ENCODE data around the gene STARD3.

The STARD3 gene

DNA sequence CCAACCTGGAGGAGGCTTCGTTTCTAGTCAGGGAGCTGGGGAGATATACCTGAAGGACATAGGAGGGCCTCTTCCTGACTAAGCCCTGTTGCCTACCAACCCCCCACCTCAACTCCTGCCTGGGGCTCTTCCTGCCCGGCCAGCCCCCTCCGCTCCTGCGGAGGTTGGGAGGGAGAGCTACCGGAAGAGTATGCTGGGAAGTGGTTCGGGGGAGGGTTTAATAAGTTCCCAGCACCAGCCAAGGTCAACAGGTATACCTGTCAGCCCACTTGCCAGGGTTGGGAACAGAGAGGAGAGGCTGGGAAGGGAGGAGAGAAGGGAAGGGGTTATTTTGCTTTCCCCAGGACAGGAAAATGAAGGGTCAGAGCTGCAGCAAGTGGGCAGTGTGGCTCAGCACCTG, 5.5 kb upstream of the STARD3 start:
- H3K79me2 ChIP-seq (ENCODE audit: control insufficient read depth, insufficient read depth, low read length, unreplicated experiment): no peaks in the 10 kb centered on the region
- no peaks in the 10 kb centered on the region for H3K36me3 ChIP-seq (ENCODE audit: insufficient read depth, low read length)
- H3K27ac ChIP-seq (ENCODE audit: low read depth, low read length): no peak overlapping the region
- no peak overlapping the region for H3K4me3 ChIP-seq (ENCODE audit: low read depth, low read length)
- H3K27me3 ChIP-seq (ENCODE audit: insufficient read depth, low read length): peaks cover 32% of the 10 kb centered on the region
- H2AFZ ChIP-seq (ENCODE audit: low read length, unreplicated experiment): no peak overlapping the region
- H3K4me1 ChIP-seq (ENCODE audit: control insufficient read depth, insufficient read depth, low read length, unreplicated experiment): peaks cover 8% of the 10 kb centered on the region

DNA sequence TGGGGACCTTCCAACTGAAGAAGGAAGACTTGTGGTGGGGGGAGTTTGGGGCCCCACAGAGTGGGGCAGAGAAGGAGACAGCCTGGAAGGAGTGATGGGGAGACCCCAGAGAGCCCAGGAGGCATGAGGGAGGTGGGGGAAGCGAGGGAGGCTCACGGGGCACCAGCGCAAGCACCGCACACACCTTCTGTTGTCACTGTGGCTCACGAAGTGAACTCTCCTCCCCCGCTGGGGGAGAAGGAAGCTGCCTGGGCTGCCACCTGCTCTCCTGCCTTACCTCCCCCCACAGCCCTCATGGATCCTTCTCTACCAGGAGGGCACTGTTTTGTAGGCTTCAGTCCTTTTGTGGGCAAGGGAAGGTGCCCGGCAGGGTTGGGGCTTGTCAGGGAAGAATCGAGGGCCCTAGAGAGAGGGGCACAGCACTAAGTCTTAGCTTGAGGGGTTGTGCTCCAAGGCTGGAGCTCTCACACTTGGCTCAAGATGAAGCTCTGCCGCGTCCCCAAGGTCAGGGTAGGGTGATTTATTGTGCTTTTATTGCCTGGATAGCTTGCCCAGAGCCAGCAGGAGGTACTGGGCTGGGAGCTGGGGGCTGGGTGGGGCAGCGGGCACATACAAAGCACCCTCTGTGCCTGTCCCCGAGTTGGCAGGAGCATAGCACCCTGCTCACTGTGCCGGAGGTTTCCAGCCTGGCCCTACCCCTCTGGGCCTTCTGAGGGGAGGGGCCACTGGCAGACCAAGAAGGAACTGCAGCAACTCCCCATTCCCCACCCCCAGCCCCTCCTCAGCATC, 4.6 kb upstream of the STARD3 start:
- H2AFZ ChIP-seq (ENCODE audit: low read length, unreplicated experiment): no peak overlapping the region
- H3K27ac ChIP-seq (ENCODE audit: low read depth, low read length): no peak overlapping the region
- peaks cover 23% of the 10 kb centered on the region for H3K27me3 ChIP-seq (ENCODE audit: insufficient read depth, low read length)
- H3K79me2 ChIP-seq (ENCODE audit: control insufficient read depth, insufficient read depth, low read length, unreplicated experiment): no peaks in the 10 kb centered on the region
- no peaks in the 10 kb centered on the region for H3K36me3 ChIP-seq (ENCODE audit: insufficient read depth, low read length)
- H3K4me1 ChIP-seq (ENCODE audit: control insufficient read depth, insufficient read depth, low read length, unreplicated experiment): peaks cover 5% of the 10 kb centered on the region
- no peak overlapping the region for H3K4me3 ChIP-seq (ENCODE audit: low read depth, low read length)

DNA sequence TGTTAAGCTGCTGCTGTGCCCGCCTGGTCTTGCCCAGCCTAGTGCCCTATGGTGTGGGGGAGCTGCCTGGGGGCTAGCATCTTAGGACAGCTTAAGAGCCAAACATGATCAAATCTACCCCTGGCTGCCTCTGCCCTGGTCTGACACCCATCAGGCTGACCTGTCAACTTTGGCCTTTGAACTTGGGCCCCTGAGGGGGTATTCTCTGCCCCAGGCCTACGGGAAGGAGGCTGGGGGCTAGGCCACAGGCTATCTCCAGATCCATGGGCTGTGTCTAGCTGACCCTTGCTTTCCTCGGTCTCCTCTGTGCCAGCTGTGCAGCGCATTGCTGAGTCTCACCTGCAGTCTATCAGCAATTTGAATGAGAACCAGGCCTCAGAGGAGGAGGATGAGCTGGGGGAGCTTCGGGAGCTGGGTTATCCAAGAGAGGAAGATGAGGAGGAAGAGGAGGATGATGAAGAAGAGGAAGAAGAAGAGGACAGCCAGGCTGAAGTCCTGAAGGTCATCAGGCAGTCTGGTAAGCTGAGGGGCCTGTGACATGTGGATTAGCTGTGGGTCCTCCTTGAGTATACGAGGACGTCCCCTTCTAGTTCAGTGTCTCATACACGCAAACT, 3.3 kb upstream of the STARD3 start:
- Histone ChIP-seq H2AFZ (ENCODE audit: low read length, unreplicated experiment) (no peak overlapping the region), H3K27me3 (ENCODE audit: insufficient read depth, low read length) (peaks cover 9% of the 10 kb centered on the region), H3K27ac (ENCODE audit: low read depth, low read length) (no peak overlapping the region), H3K79me2 (ENCODE audit: control insufficient read depth, insufficient read depth, low read length, unreplicated experiment) (peaks cover 11% of the 10 kb centered on the region), H3K4me1 (ENCODE audit: control insufficient read depth, insufficient read depth, low read length, unreplicated experiment) (peaks cover 12% of the 10 kb centered on the region), H3K36me3 (ENCODE audit: insufficient read depth, low read length) (no peaks in the 10 kb centered on the region), H3K4me3 (ENCODE audit: low read depth, low read length) (no peak overlapping the region)

DNA sequence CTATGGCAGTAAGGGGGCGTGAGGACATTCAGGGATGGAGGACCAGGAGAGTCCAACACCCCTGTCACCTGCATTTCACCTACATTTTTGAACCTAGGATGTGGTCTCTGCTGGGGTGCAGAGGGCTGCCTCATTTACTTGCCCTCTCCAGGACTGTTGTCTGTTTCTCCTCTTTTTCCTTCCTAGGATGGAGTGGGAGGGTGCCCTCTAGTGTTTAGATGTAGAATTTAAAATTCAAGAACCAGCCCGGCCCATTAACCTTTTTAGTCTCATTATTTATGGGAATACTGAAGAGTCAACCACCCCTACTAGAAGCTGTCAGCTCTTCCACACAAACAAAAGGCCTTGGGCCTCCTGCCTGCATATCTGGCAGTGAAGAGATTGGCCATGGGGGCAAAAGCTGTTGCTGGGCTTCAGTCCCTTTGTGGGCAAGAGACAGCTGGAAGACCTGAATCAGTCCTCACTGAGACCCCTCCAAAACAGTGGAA, 2.5 kb upstream of the STARD3 start:
- Histone ChIP-seq H3K4me3 (ENCODE audit: low read depth, low read length) (no peak overlapping the region), H3K36me3 (ENCODE audit: insufficient read depth, low read length) (no peaks in the 10 kb centered on the region), H3K79me2 (ENCODE audit: control insufficient read depth, insufficient read depth, low read length, unreplicated experiment) (peaks cover 18% of the 10 kb centered on the region), H3K27me3 (ENCODE audit: insufficient read depth, low read length) (peaks cover 5% of the 10 kb centered on the region), H3K27ac (ENCODE audit: low read depth, low read length) (no peak overlapping the region), H2AFZ (ENCODE audit: low read length, unreplicated experiment) (no peak overlapping the region), H3K4me1 (ENCODE audit: control insufficient read depth, insufficient read depth, low read length, unreplicated experiment) (peaks cover 14% of the 10 kb centered on the region)

DNA sequence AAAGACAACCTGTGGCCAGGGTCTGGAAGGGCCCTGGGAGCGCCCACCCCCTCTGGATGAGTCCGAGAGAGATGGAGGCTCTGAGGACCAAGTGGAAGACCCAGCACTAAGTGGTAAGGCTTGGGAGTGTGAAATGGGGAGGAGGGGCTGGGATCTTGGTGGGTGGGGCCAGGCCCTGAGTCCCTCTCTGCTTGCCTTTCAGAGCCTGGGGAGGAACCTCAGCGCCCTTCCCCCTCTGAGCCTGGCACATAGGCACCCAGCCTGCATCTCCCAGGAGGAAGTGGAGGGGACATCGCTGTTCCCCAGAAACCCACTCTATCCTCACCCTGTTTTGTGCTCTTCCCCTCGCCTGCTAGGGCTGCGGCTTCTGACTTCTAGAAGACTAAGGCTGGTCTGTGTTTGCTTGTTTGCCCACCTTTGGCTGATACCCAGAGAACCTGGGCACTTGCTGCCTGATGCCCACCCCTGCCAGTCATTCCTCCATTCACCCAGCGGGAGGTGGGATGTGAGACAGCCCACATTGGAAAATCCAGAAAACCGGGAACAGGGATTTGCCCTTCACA, 1.2 kb upstream of the STARD3 start:
- Histone ChIP-seq H3K27me3 (ENCODE audit: insufficient read depth, low read length) (peaks cover 5% of the 10 kb centered on the region), H3K4me1 (ENCODE audit: control insufficient read depth, insufficient read depth, low read length, unreplicated experiment) (peaks cover 22% of the 10 kb centered on the region), H3K4me3 (ENCODE audit: low read depth, low read length) (no peak overlapping the region), H3K36me3 (ENCODE audit: insufficient read depth, low read length) (no peaks in the 10 kb centered on the region), H2AFZ (ENCODE audit: low read length, unreplicated experiment) (no peak overlapping the region), H3K27ac (ENCODE audit: low read depth, low read length) (no peak overlapping the region), H3K79me2 (ENCODE audit: control insufficient read depth, insufficient read depth, low read length, unreplicated experiment) (peaks cover 29% of the 10 kb centered on the region)

DNA sequence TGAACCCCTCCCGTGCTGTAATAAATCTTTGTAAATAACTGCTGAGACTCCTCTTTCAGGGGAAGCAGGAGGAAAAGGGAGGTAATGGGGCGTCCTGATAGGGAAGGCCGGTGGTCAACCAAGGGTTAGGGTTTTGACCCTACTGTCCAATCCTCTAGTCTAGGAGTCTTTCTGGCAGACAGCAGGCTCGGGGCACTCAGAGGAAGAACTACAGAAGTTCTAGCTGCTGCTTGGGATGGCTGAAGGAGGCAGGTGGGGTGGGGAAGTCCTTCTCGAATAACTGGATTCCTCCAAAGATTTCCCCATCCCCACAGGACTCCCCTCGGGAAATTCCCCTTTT, 387 bp upstream of the STARD3 start:
- peaks cover under 1% of the 10 kb centered on the region; the same call in 1 of the 2 replicates for H3K27me3 ChIP-seq (ENCODE audit: insufficient read depth, low read length)
- H3K4me3 ChIP-seq (ENCODE audit: low read depth, low read length): peak overlapping the region; percentile 89
- H3K27ac ChIP-seq (ENCODE audit: low read depth, low read length): no peak overlapping the region
- H2AFZ ChIP-seq (ENCODE audit: low read length, unreplicated experiment): no peak overlapping the region
- H3K36me3 ChIP-seq (ENCODE audit: insufficient read depth, low read length): no peaks in the 10 kb centered on the region
- H3K79me2 ChIP-seq (ENCODE audit: control insufficient read depth, insufficient read depth, low read length, unreplicated experiment): peaks cover 36% of the 10 kb centered on the region
- peaks cover 25% of the 10 kb centered on the region for H3K4me1 ChIP-seq (ENCODE audit: control insufficient read depth, insufficient read depth, low read length, unreplicated experiment)

DNA sequence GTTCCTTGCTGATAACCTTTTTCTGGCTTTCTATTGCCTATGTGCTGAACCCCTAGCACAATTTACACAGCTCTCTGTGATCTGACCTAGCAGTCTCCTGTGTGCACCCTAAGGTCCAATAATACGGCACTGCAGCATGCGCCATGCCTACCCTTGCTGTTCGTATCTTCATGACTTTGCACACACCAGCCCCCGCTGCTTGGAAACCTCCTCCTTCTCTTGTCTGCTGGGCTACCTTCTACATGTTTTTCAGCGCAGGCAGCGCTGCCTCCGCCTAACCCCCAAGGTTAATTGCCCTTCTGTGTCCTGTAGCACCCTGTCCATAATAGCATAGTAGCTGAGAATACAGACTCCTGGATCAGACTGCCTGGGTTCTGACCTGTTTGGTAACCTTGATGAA, 1.4 kb downstream of the STARD3 start:
- H3K79me2 ChIP-seq (ENCODE audit: control insufficient read depth, insufficient read depth, low read length, unreplicated experiment): peaks cover 44% of the 10 kb centered on the region
- H2AFZ ChIP-seq (ENCODE audit: low read length, unreplicated experiment): no peak overlapping the region
- H3K36me3 ChIP-seq (ENCODE audit: insufficient read depth, low read length): no peaks in the 10 kb centered on the region
- H3K27ac ChIP-seq (ENCODE audit: low read depth, low read length): no peak overlapping the region
- no peaks in the 10 kb centered on the region for H3K27me3 ChIP-seq (ENCODE audit: insufficient read depth, low read length)
- peaks cover 32% of the 10 kb centered on the region for H3K4me1 ChIP-seq (ENCODE audit: control insufficient read depth, insufficient read depth, low read length, unreplicated experiment)
- peak overlapping the region; percentile 89 for H3K4me3 ChIP-seq (ENCODE audit: low read depth, low read length)

DNA sequence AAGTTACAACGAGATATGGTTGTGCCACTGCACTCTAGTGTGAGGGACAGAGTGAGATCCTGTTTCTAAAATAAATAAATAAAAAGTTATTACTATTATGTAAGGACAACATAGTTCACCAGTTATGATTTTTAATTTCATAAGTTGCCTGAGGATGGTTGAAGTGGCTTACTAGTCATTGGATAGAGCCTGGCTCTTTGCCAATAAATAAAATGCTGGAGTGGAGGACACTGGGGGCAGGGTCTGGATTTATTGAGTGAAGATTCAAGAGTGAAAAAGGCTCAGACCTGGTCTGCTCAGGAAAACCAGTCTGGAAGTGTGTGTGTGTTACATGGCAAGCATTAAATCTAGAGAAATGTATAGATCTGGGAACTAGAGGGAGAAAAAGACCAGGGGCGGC, 2.1 kb downstream of the STARD3 start:
- peaks cover 51% of the 10 kb centered on the region for H3K79me2 ChIP-seq (ENCODE audit: control insufficient read depth, insufficient read depth, low read length, unreplicated experiment)
- no peak overlapping the region; the same call in 1 of the 2 replicates for H3K4me3 ChIP-seq (ENCODE audit: low read depth, low read length)
- H3K27ac ChIP-seq (ENCODE audit: low read depth, low read length): no peak overlapping the region
- H2AFZ ChIP-seq (ENCODE audit: low read length, unreplicated experiment): no peak overlapping the region
- H3K27me3 ChIP-seq (ENCODE audit: insufficient read depth, low read length): no peaks in the 10 kb centered on the region
- H3K4me1 ChIP-seq (ENCODE audit: control insufficient read depth, insufficient read depth, low read length, unreplicated experiment): peaks cover 36% of the 10 kb centered on the region
- no peaks in the 10 kb centered on the region for H3K36me3 ChIP-seq (ENCODE audit: insufficient read depth, low read length)

DNA sequence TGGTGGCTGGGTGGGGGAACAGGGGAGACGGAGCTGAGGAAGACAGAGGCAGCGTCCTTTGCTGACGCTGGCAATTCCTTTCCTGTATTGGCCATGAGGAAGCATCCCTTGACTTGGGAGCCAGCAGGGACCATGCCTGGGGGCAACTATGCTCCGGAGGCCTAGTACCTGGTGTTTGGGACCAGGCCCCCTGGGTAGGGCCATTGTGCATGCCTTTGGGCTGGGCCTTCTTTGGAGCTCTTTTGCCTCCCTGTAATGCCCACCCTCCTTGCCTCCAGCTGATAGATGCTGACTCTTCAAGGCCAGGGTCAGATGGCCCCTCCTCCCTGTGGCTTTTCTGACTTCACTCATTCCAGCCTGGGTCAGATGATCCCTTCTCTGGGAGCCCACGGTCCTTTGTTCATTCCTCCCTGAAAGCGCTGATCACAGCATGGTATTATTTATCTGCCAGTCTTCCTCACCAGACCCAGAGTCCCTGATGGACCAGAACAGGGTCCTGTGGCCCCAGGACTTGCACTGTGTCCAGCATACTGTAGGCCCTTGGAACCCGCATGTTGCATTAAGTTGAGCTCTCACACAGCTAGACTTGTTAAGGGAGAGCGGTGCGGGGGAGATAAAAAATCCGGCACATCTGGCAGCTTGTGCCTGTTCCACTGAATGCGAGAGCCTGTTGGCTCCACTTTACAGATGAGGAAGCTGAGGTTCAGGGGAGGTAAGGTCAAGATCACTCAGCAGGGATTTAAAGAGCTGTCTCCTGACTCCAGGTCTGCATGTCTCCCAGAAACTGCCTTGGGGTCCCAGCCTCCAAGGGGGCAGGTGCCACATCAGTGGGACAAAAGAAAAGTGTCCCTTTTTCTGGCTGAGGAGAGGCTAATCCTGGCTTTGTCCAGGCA, 2.9 kb downstream of the STARD3 start:
- Histone ChIP-seq H3K27ac (ENCODE audit: low read depth, low read length) (no peak overlapping the region), H3K27me3 (ENCODE audit: insufficient read depth, low read length) (no peaks in the 10 kb centered on the region), H2AFZ (ENCODE audit: low read length, unreplicated experiment) (no peak overlapping the region), H3K4me1 (ENCODE audit: control insufficient read depth, insufficient read depth, low read length, unreplicated experiment) (peaks cover 36% of the 10 kb centered on the region), H3K36me3 (ENCODE audit: insufficient read depth, low read length) (no peaks in the 10 kb centered on the region), H3K4me3 (ENCODE audit: low read depth, low read length) (no peak overlapping the region), H3K79me2 (ENCODE audit: control insufficient read depth, insufficient read depth, low read length, unreplicated experiment) (peaks cover 55% of the 10 kb centered on the region)

DNA sequence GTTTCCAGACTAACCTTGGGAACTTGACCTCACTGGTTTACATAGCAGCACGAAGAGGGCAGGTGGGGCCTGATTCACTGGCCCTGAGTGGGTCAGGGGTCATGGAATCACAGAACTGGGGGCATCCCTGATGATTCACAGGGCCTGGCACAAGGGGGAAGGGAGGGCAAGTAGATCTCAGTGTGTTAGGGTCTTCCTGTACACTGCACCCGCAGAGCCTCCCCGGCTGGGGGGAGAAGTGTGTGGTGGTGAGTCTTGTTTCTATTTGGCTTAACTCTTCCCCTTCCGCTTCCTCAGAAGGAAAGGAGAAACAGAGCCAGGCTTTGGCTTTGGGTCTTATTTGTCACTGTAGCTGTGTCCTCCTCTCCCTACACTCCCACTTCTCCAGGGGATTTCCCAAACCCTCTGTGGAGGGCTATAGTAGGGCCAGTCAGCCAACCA, 3.7 kb downstream of the STARD3 start:
- no peak overlapping the region for H2AFZ ChIP-seq (ENCODE audit: low read length, unreplicated experiment)
- H3K36me3 ChIP-seq (ENCODE audit: insufficient read depth, low read length): no peaks in the 10 kb centered on the region
- peaks cover 36% of the 10 kb centered on the region for H3K4me1 ChIP-seq (ENCODE audit: control insufficient read depth, insufficient read depth, low read length, unreplicated experiment)
- H3K79me2 ChIP-seq (ENCODE audit: control insufficient read depth, insufficient read depth, low read length, unreplicated experiment): peaks cover 56% of the 10 kb centered on the region
- H3K27me3 ChIP-seq (ENCODE audit: insufficient read depth, low read length): no peaks in the 10 kb centered on the region
- H3K27ac ChIP-seq (ENCODE audit: low read depth, low read length): no peak overlapping the region
- no peak overlapping the region for H3K4me3 ChIP-seq (ENCODE audit: low read depth, low read length)
